ENCODE results near the gene STOML3. TPM values are rescaled to one million over a fixed set of nuclear protein-coding genes. Genes with fewer than 3 reads are reported as not detected.

STOML3 gene
- total and polyA plus RNA-seq, 2 of the 8 experiments (the other 6 are each of a cell fraction or from before 2014, with no cell fraction given): 0.06 TPM; not detected in 1

- no peak overlapping the region for H3K23ac ChIP-seq (ENCODE audit: insufficient read length)
- no peak overlapping the region for H3K4me2 ChIP-seq (ENCODE audit: insufficient read depth in 1 of 2, low read depth in 2 of 2, low read length in 2 of 2)
- no peak for DNase-seq (ENCODE audit: low read depth in 1 of 2, low spot score in 2 of 2)
- no peak overlapping the region for H3K18ac ChIP-seq (ENCODE audit: extremely low read depth, low read length)
- ChIA-PET CTCF (ENCODE audit: partially characterized antibody) (interaction anchor here (0.9 to 3.7 kb wide), 12 partner anchors 10 to 600 kb away, joined by 3 to 15 read pairs (median 4); partner anchors contain the start of genes PROSER1 and STOML3), POLR2A (ENCODE audit: partially characterized antibody) (interaction anchor here (0.5 to 1.3 kb wide), 4 partner anchors 8 to 50 kb away, joined by 3 to 6 read pairs (median 3); partner anchors contain the start of gene PROSER1)
- H3K56ac ChIP-seq (replicated peaks; ENCODE audit: insufficient read length, low read depth, low read length): no peak overlapping the region
- no peak overlapping the region for H2AFZ ChIP-seq (ENCODE audit: low read length)
- no peak overlapping the region for H3K4me3 ChIP-seq (ENCODE audit: extremely low read depth in 1 of 4, insufficient read depth in 2 of 4, low read depth in 3 of 4, low read length in 4 of 4)
- no peak overlapping the region for H2BK20ac ChIP-seq (ENCODE audit: low read length)
- peaks cover 3 to 12% of the 10 kb centered on the region in 2 experiments for H4K20me1 ChIP-seq (replicated peaks in 1 of 2; ENCODE audit: control insufficient read depth in 1 of 2, insufficient read depth in 2 of 2, low read length in 2 of 2)
- H4K8ac ChIP-seq (ENCODE audit: extremely low read depth, insufficient read depth, low read length): no peak overlapping the region
- no peak overlapping the region for H2AK5ac ChIP-seq (ENCODE audit: low read depth, low read length)
- H3K23me2 ChIP-seq (ENCODE audit: low read depth, low read length): no peaks in the 10 kb centered on the region
- H2BK5ac ChIP-seq (ENCODE audit: low read depth, low read length): no peak overlapping the region
- FAIRE-seq: no peak
- no peak overlapping the region for H4K91ac ChIP-seq (replicated peaks; ENCODE audit: insufficient read length, low read length)
- no peaks in the 10 kb centered on the region for H3K9me3 ChIP-seq (ENCODE audit: insufficient read depth in 2 of 2, low read depth in 1 of 2, low read length in 1 of 2)
- no peak overlapping the region for H3K27ac ChIP-seq (ENCODE audit: low read depth, low read length)
- H2BK120ac ChIP-seq (replicated peaks; ENCODE audit: low read depth, low read length): no peak overlapping the region
- H3K79me2 ChIP-seq (ENCODE audit: control insufficient read depth in 1 of 2, insufficient read depth in 2 of 2, low read length in 2 of 2): no peaks in the 10 kb centered on the region
- H3K27me3 ChIP-seq (replicated peaks in 1 of 4; ENCODE audit: control insufficient read depth in 3 of 4, extremely low read depth in 1 of 4, insufficient read depth in 3 of 4, low read length in 3 of 4): no peaks in the 10 kb centered on the region
- H3K14ac ChIP-seq (ENCODE audit: insufficient read length): no peak overlapping the region
- 90% methylated on average over 1 of the region's 1 CpG; no CpG with 5 or more reads in 1 of the 2 experiments for whole genome bisulfite sequencing, 2 experiments (ENCODE audit: extremely low coverage in 1 of 2, insufficient coverage in 1 of 2, insufficient read length in 1 of 2, insufficient replicate concordance in 2 of 2, low coverage in 1 of 2, low lambda C conversion rate in 2 of 2, missing lambda C conversion rate in 1 of 2)
- peaks cover 29 to 86% (median 57%) of the 10 kb centered on the region in 4 experiments for H3K36me3 ChIP-seq (ENCODE audit: control insufficient read depth in 2 of 4, insufficient read depth in 4 of 4, low read length in 3 of 4)
- H4K5ac ChIP-seq (ENCODE audit: insufficient read length, low read depth, low read length): no peak overlapping the region
- H2BK12ac ChIP-seq (ENCODE audit: low read depth, low read length): no peak overlapping the region
- H3K4me1 ChIP-seq (replicated peaks in 1 of 4; ENCODE audit: control insufficient read depth in 3 of 4, insufficient read depth in 4 of 4, low read length in 3 of 4): no peaks in the 10 kb centered on the region; a peak in 1 of 7 replicates
- H3K4ac ChIP-seq (replicated peaks; ENCODE audit: insufficient read length, low read depth, low read length): no peak overlapping the region
- H3K79me1 ChIP-seq (ENCODE audit: low read depth, low read length): no peaks in the 10 kb centered on the region; the same call in 1 of the 2 replicates
- no peak overlapping the region for H2BK15ac ChIP-seq (ENCODE audit: low read length)
- H3K9ac ChIP-seq (replicated peaks in 1 of 4; ENCODE audit: extremely low read depth in 1 of 4, low read depth in 3 of 4, low read length in 3 of 4): no peak overlapping the region
- TF ChIP-seq ZNF274 (IDR thresholded peaks at IDR 0.05; ENCODE audit: borderline replicate concordance, extremely low read depth, low read length) (no peak), CHD1 (IDR thresholded peaks at IDR 0.05; ENCODE audit: low read depth, low read length) (no peak), USF2 (IDR thresholded peaks at IDR 0.05; ENCODE audit: low read length) (no peak), RNF2 (IDR thresholded peaks at IDR 0.05; ENCODE audit: borderline replicate concordance, low read depth, low read length, missing control alignments, poor library complexity, severe bottlenecking) (no peak), MAX (IDR thresholded peaks at IDR 0.05) (no peak), NANOG (IDR thresholded peaks at IDR 0.05; ENCODE audit: insufficient read depth, low read depth, low read length, poor library complexity, severe bottlenecking) (no peak), CEBPB (IDR thresholded peaks at IDR 0.05; ENCODE audit: low read depth, low read length) (no peak), RXRA (IDR thresholded peaks at IDR 0.05; ENCODE audit: insufficient read depth, low read depth, low read length) (no peak), BCL11A (IDR thresholded peaks at IDR 0.05; ENCODE audit: low read depth in 2 of 2, low read length in 2 of 2) (no peak), JUND (IDR thresholded peaks at IDR 0.05; ENCODE audit: low read length) (no peak), ATF3 (IDR thresholded peaks at IDR 0.05; ENCODE audit: insufficient read depth, low read depth, low read length) (no peak)
These were observed 25.5 kb upstream of the STOML3 start for GRCh38 chr13:39016087-39016486.
